GM13977 (cell line): ENCODE data around the gene CHADL.

Experiments
- DNase-seq: peaks from one replicate; pipeline ENCODE4 v3.0.0; 2012; ENCODE audit warnings: low spot score
- in situ Hi-C: fragments of 300-500 bp; cut with MboI; formaldehyde crosslinking; loops from one replicate; pipeline ENCODE4 v1.12.0; 2022; ENCODE audit warnings: low sequenced_read_pairs, low pct_unique_long_range_greater_than_20kb, mixed read lengths, inconsistent platforms; ENCODE audit not compliant: unreplicated experiment
- TF ChIP-seq, protein P1 (sequence below): IDR thresholded peaks from 2 replicates; pipeline ENCODE4 v1.5.1; 2012; ENCODE audit warnings: mild to moderate bottlenecking, control low read depth; ENCODE audit not compliant: insufficient read depth; ENCODE audit errors: extremely low read depth, missing control alignments

CHADL gene

DNA sequence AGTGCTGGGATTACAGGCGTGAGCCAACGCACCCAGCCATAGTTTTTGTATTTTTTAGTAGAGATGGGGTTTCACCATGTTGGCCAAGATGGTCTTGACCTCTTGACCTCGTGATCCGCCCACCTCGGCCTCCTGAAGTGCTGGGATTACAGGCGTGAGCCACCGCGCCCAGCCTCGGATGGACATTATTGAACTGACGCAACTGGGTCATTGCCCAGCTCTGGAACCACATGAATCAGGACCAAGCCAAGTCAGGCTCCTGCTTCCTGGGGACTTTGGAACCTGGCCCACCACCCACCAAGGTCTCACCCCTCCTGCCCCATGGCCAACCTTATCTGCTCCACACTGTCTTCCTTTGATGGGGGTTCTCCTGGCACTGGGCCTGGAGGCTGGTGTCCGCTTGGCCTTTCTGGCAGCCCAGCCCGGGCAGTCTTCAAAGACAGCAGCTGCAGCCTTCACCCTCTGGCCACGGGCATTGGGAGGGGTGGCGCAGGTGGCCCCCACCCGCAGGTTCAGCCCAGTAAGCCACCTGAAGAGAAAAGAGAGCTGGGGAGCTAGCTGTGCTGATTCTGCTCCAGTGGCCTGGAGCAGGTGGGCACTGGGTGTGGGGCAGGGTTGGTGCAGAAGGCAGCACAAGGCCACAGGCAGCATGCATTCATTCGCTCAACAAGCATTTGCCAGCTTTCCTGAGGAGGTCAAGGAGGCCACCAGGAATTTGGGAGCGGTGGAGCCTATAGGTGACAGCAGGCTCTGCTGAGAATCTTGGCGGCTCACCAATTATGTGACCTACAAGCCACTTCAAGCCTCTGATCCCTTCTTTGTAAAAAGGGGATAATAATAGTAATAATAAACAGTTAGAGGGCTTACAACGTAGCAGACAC lies 5.7 kb downstream of the CHADL start:
- TF ChIP-seq, protein P1, sequence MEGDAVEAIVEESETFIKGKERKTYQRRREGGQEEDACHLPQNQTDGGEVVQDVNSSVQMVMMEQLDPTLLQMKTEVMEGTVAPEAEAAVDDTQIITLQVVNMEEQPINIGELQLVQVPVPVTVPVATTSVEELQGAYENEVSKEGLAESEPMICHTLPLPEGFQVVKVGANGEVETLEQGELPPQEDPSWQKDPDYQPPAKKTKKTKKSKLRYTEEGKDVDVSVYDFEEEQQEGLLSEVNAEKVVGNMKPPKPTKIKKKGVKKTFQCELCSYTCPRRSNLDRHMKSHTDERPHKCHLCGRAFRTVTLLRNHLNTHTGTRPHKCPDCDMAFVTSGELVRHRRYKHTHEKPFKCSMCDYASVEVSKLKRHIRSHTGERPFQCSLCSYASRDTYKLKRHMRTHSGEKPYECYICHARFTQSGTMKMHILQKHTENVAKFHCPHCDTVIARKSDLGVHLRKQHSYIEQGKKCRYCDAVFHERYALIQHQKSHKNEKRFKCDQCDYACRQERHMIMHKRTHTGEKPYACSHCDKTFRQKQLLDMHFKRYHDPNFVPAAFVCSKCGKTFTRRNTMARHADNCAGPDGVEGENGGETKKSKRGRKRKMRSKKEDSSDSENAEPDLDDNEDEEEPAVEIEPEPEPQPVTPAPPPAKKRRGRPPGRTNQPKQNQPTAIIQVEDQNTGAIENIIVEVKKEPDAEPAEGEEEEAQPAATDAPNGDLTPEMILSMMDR = no peak
- in situ Hi-C loops = no loop called here

DNA sequence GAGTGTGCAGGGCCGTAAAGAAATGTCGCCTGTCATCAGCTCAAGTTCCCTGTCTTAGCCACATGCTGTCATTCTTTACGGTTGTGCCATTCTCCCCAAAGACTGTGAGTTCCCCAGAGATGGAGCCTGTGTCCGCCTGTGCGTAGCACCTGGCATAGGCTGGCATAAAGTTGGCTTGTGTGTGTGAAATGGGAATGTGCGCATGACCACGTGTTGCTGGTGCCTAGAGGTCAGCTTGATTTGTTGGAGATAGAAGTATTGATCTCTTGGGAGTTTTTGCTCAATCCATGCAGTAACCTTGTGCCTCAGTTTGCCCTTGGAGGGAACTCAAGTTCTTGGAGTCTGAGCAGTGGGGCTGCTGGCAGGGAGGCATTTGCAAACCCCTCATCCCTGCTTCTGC lies 9.4 kb downstream of the CHADL start:
- in situ Hi-C loops = no loop called here
- DNase-seq = no peak
- TF ChIP-seq, protein P1 = no peak

More for the DNA sequence above, 5.7 kb downstream of the CHADL start:
- DNase-seq = no peak

DNA sequence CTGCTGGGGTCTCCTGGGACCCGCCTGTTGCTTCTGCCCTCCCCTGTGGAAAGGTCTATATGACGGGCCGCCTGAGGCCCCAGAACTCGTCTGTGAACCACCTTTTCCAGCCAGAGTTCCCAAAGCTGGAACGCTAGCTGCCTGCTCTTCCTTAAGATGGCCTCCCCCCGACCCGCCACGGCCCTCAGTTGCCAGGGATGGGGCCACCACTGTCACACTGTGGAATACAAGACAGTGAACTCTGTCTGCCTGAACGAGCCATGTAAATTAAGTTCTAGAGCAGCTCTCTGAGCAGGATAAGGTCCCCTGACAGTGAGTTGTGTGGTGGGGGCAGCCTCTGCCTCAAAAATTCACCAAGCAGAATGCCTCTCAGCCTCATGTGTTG lies 10.3 kb downstream of the CHADL start:
- in situ Hi-C loops = no loop called here
- DNase-seq = no peak
- TF ChIP-seq, protein P1 = no peak

DNA sequence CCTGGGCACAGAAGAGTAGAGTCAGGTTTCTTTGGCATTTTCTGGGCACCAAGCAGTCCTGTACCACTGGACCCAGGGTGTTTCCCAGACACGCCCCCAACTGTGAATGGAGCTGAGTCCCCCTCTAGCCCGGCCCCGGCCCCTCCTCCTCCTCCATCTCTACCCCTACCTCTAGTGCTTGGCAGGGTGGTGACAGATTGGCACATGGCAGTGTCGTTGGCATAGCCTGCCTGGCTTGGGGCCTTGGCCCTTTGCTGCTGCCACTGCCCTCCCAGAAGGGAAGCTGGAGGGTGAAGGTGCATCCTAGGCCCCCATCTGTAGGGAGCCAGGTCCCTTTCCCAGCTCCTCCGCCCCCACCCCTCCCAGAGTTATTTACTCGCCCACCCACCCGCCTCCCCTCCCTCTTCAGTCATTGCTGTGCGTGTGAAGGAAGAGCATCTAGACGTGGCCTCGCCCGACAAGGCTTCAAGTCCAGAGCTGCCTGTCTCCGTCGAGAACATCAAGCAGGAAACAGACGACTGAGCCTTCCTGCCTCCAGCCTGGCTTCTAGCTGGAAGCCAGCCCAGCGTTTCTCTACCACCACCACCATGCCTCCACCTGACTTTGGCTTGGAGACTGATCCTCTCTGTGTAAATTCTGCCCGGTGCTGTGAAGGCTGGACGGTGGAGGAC lies 10.9 kb downstream of the CHADL start:
- in situ Hi-C loops = no loop called here
- TF ChIP-seq, protein P1 = no peak
- DNase-seq = no peak

DNA sequence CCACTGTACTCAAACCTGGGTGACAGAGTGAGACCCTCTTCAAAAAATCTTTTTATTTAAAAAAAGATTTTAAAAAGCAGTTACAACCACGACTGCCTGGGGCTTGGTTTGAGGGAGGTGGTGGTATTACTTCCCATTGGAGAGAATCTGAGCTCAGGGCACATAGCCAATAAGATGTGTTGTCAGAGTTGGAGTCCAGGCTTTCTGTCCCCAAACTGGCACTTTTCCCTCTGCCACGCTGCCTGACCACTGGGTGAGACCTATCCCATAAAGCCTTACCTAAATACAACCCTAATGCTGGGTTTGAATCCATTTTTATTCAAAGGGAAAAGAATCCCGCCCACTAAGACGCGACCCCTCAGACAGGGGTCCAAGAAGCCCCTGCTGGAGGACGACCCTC lies 11.5 kb downstream of the CHADL start:
- in situ Hi-C loops = no loop called here
- TF ChIP-seq, protein P1 = no peak

DNA sequence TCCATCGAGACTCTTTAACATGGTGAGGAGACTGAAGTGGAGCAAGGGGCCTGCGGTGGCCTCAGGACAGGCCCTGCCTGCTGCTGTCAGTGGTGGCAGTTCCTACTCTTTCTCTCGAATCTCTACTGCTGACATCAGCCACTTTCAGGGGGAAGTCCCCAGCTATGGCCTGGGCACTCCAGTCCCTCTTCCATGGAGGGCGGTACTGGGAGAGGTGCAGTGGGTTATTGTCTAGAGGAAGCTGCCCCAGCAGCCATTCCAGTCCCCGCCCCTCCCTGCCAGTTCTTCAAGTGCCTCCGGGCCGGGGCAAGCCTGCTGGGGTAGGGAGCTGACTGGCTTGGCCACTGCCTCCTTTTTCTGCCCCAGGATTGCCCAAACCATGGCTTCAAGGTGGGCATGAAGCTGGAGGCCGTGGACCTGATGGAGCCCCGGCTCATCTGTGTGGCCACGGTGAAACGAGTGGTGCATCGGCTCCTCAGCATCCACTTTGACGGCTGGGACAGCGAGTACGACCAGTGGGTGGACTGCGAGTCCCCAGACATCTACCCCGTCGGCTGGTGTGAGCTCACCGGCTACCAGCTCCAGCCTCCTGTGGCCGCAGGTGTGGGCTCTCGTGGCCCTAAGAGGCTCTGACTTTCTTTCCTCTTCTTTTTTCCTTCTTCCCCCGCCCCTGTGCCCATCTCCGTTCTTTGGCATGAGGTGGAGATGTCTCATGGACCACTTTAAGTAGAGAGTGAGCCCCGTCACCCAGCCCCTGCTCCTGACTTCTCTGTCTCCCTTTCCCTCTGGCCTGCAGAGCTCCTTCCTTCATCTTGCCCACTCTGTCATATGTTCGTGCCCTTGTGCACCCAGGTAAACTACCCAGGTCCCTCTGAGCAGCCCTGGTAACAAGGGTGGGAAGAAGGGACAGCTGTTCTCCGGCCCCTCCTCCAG lies 13.7 kb downstream of the CHADL start:
- in situ Hi-C loops = no loop called here
- TF ChIP-seq, protein P1 = no peak
- DNase-seq = no peak

More for the DNA sequence above, 11.5 kb downstream of the CHADL start:
- no peak for DNase-seq
